Activated CD4-positive, alpha-beta T cell treated with anti-CD3 and anti-CD28 coated beads, Interleukin-2, amount 50 U/mL, for 16 hours (primary cell): Measurements from ENCODE around the gene DSCAM.
"Not testable (repeated sequence)": the region's sequence is repeated elsewhere in the genome, so short reads cannot be mapped to it uniquely, and the experiment has no call there.

Experiments used
- DNase-seq: peaks from one replicate; pipeline ENCODE4 v3.0.0-alpha.2; 2020

DSCAM gene

GRCh38 chr21:40507978-40508377 lies 339.0 kb downstream of the DSCAM start:
- no peak for DNase-seq

- DNase-seq = no peak
Observed at GRCh38 chr21:40505681-40506080, 341.3 kb downstream of the DSCAM start.

- no peak for DNase-seq
Observed at GRCh38 chr21:40505244-40505643, 341.7 kb downstream of the DSCAM start.

- DNase-seq = no peak
Observed at GRCh38 chr21:40504825-40505224, 342.1 kb downstream of the DSCAM start.

GRCh38 chr21:40496116-40496515 lies 350.8 kb downstream of the DSCAM start:
- no peak for DNase-seq

GRCh38 chr21:40490408-40490807 lies 356.6 kb downstream of the DSCAM start:
- DNase-seq = no peak

- no peak for DNase-seq
Observed at GRCh38 chr21:40489001-40489400, 358.0 kb downstream of the DSCAM start.

- DNase-seq = no peak
Observed at GRCh38 chr21:40481764-40482163, 365.2 kb downstream of the DSCAM start.

- no peak for DNase-seq
Observed at GRCh38 chr21:40474513-40474912, 372.4 kb downstream of the DSCAM start.

- no peak for DNase-seq
Observed at GRCh38 chr21:40472013-40472412, 374.9 kb downstream of the DSCAM start.

- DNase-seq = no peak
Observed at GRCh38 chr21:40471103-40471502, 375.9 kb downstream of the DSCAM start.

GRCh38 chr21:40466893-40467483 lies 380.0 kb downstream of the DSCAM start:
- DNase-seq = no peak

- DNase-seq = no peak
Observed at GRCh38 chr21:40465382-40465781, 381.6 kb downstream of the DSCAM start.

- no peak for DNase-seq
Observed at GRCh38 chr21:40463176-40463575, 383.8 kb downstream of the DSCAM start.

- DNase-seq = no peak
Observed at GRCh38 chr21:40461008-40461407, 385.9 kb downstream of the DSCAM start.

- DNase-seq = no peak
Observed at GRCh38 chr21:40457741-40458140, 389.2 kb downstream of the DSCAM start.

- DNase-seq = no peak
Observed at GRCh38 chr21:40454057-40454456, 392.9 kb downstream of the DSCAM start.

GRCh38 chr21:40453183-40453582 lies 393.8 kb downstream of the DSCAM start:
- no peak for DNase-seq

GRCh38 chr21:40452548-40452947 lies 394.4 kb downstream of the DSCAM start:
- DNase-seq = no peak

- DNase-seq = no peak
Observed at GRCh38 chr21:40447016-40447415, 399.9 kb downstream of the DSCAM start.

GRCh38 chr21:40445349-40445921 lies 401.5 kb downstream of the DSCAM start:
- no peak for DNase-seq

GRCh38 chr21:40439581-40439980 lies 407.4 kb downstream of the DSCAM start:
- DNase-seq = not testable (repeated sequence)

GRCh38 chr21:40438616-40439015 lies 408.3 kb downstream of the DSCAM start:
- no peak for DNase-seq

- DNase-seq = no peak
Observed at GRCh38 chr21:40436261-40436660, 410.7 kb downstream of the DSCAM start.

- no peak for DNase-seq
Observed at GRCh38 chr21:40433538-40433937, 413.4 kb downstream of the DSCAM start.
